HepG2 (cell line): ENCODE measurements around the gene GLTPD2. TPM values are rescaled to one million over a fixed set of nuclear protein-coding genes. Genes with fewer than 3 reads are reported as not detected.

Source experiments
- BORCS8-MEF2B ChIP-seq: sonication (generic); formaldehyde crosslinking; IDR thresholded peaks from 2 replicates; pipeline ENCODE4 v1.8.0; 2022; ENCODE audit warnings: mild to moderate bottlenecking, missing genetic modification reagents
- CHD2 ChIP-seq: IDR thresholded peaks from 2 replicates; pipeline ENCODE4 v1.6.1; 2011; ENCODE audit warnings: low read depth, low read length, improper control_type of control experiment
- HNRNPLL ChIP-seq: fragments of 200-400 bp; formaldehyde crosslinking; IDR thresholded peaks from 2 replicates; pipeline ENCODE4 v1.6.1; 2017; ENCODE audit warnings: mild to moderate bottlenecking, low read depth, low read length; ENCODE audit not compliant: poor library complexity, severe bottlenecking
- HOXD1 ChIP-seq: sonication (generic); formaldehyde crosslinking; IDR thresholded peaks from 2 replicates; pipeline ENCODE4 v1.5.0; 2020; ENCODE audit warnings: missing genetic modification reagents
- KLF12 ChIP-seq: sonication (generic); formaldehyde crosslinking; IDR thresholded peaks from 2 replicates; pipeline ENCODE4 v1.4.0; 2020; ENCODE audit warnings: missing genetic modification reagents, borderline replicate concordance
- KLF9 ChIP-seq: IDR thresholded peaks from 2 replicates; pipeline ENCODE4 v1.6.1; 2016; ENCODE audit warnings: low read depth
- NFIB ChIP-seq: sonication (generic); formaldehyde crosslinking; IDR thresholded peaks from 2 replicates; pipeline ENCODE4 v1.9.0; 2021; ENCODE audit warnings: missing genetic modification reagents, mild to moderate bottlenecking, borderline replicate concordance
- SRF ChIP-seq: IDR thresholded peaks from 2 replicates; pipeline ENCODE4 v1.6.1; 2011; ENCODE audit warnings: mild to moderate bottlenecking, low read depth, low read length, moderate library complexity
- WIZ ChIP-seq: sonication (generic); formaldehyde crosslinking; IDR thresholded peaks from 2 replicates; pipeline ENCODE4 v1.5.1; 2020; ENCODE audit warnings: mild to moderate bottlenecking, missing genetic modification reagents
- ZBTB7B ChIP-seq: sonication (generic); formaldehyde crosslinking; IDR thresholded peaks from 2 replicates; pipeline ENCODE4 v1.4.0; 2020; ENCODE audit warnings: missing genetic modification reagents
- ZNF24 ChIP-seq: fragments of 450-650 bp; IDR thresholded peaks from 2 replicates; pipeline ENCODE4 v1.6.1; 2017; ENCODE audit warnings: antibody characterized with exemption, mild to moderate bottlenecking
- ZNF468 ChIP-seq: sonication (generic); formaldehyde crosslinking; IDR thresholded peaks from 2 replicates; pipeline ENCODE4 v1.8.0; 2022; ENCODE audit warnings: mild to moderate bottlenecking, moderate library complexity, missing genetic modification reagents
- ZNF552 ChIP-seq: sonication (generic); formaldehyde crosslinking; IDR thresholded peaks from 2 replicates; pipeline ENCODE4 v1.9.0; 2022; ENCODE audit warnings: missing genetic modification reagents, mild to moderate bottlenecking, borderline replicate concordance
- ZNF619 ChIP-seq: sonication (generic); formaldehyde crosslinking; IDR thresholded peaks from 2 replicates; pipeline ENCODE4 v1.4.0; 2020; ENCODE audit warnings: mild to moderate bottlenecking, missing genetic modification reagents
- ZNF670 ChIP-seq: sonication (generic); formaldehyde crosslinking; IDR thresholded peaks from 2 replicates; pipeline ENCODE4 v1.8.0; 2022; ENCODE audit warnings: mild to moderate bottlenecking, missing genetic modification reagents, borderline replicate concordance
- ZNF782 ChIP-seq: sonication (generic); formaldehyde crosslinking; IDR thresholded peaks from 2 replicates; pipeline ENCODE4 v1.4.0; 2020; ENCODE audit warnings: missing genetic modification reagents, mild to moderate bottlenecking, borderline replicate concordance
- ZNF891 ChIP-seq: sonication (generic); formaldehyde crosslinking; IDR thresholded peaks from 2 replicates; pipeline ENCODE4 v1.5.0; 2020; ENCODE audit warnings: mild to moderate bottlenecking, missing genetic modification reagents
- ZSCAN25 ChIP-seq: sonication (generic); formaldehyde crosslinking; IDR thresholded peaks from 2 replicates; pipeline ENCODE4 v1.8.0; 2022; ENCODE audit warnings: mild to moderate bottlenecking, missing genetic modification reagents
- polyA plus RNA-seq, 8 experiments: library from polyadenylated mRNA; depleted of rRNA in 3 of 8; stranded (reverse) in 7 of 8; unstranded in 1 of 8; fragments of >200 nt; fragmentation: Illumina TruSeq in 4 of 8; extraction: Trizol in 4 of 8; gene quantifications; 2 replicates each; pipeline versions ENCODE4 v1.2.1 to v1.2.3, GENCODE V29; 2011 to 2016; ENCODE audit warnings: low read depth in 4 of 8, missing spikeins in 1 of 8, mixed read lengths in 1 of 8; ENCODE audit not compliant: insufficient read depth in 1 of 8
- total RNA-seq, 5 experiments: library from RNA; depleted of rRNA; stranded (reverse); fragments of >200 nt; fragmentation: Illumina TruSeq; extraction: Trizol; gene quantifications; 2 replicates each; pipeline ENCODE4 v1.2.3, GENCODE V29; 2016; ENCODE audit warnings: low read depth in 1 of 5
- TF ChIP-seq, protein P1 (sequence below): sonication (generic); formaldehyde crosslinking; IDR thresholded peaks from 2 replicates; pipeline ENCODE4 v1.5.1; 2020; ENCODE audit warnings: mild to moderate bottlenecking, missing genetic modification reagents
- TF ChIP-seq, protein P2 (sequence below): sonication (generic); formaldehyde crosslinking; conservative IDR thresholded peaks from 2 replicates; pipeline ENCODE4 v1.5.0; 2020; ENCODE audit warnings: missing genetic modification reagents
- TF ChIP-seq, protein P3 (sequence below): IDR thresholded peaks from 2 replicates; pipeline ENCODE4 v1.6.1; 2018; ENCODE audit warnings: missing genetic modification reagents, mild to moderate bottlenecking, missing compliant biosample characterization
- TF ChIP-seq, protein P4 (sequence below): sonication (generic); formaldehyde crosslinking; IDR thresholded peaks from 2 replicates; pipeline ENCODE4 v1.4.0; 2020; ENCODE audit warnings: mild to moderate bottlenecking, missing genetic modification reagents
- TF ChIP-seq, protein P5 (sequence below), 2 experiments: fragments of 450-650 bp in 1 of 2; sonication (generic) in 1 of 2; formaldehyde crosslinking; IDR thresholded peaks; 2 replicates each; pipeline versions ENCODE4 v1.5.0 to v1.8.0; 2020 to 2022; ENCODE audit warnings: mild to moderate bottlenecking in 1 of 2, missing genetic modification reagents in 1 of 2

GLTPD2 gene
- total and polyA plus RNA-seq, 2 of the 13 experiments (the other 11 are each of a cell fraction or from before 2014, with no cell fraction given) = 7.5 to 12.9 TPM

DNA sequence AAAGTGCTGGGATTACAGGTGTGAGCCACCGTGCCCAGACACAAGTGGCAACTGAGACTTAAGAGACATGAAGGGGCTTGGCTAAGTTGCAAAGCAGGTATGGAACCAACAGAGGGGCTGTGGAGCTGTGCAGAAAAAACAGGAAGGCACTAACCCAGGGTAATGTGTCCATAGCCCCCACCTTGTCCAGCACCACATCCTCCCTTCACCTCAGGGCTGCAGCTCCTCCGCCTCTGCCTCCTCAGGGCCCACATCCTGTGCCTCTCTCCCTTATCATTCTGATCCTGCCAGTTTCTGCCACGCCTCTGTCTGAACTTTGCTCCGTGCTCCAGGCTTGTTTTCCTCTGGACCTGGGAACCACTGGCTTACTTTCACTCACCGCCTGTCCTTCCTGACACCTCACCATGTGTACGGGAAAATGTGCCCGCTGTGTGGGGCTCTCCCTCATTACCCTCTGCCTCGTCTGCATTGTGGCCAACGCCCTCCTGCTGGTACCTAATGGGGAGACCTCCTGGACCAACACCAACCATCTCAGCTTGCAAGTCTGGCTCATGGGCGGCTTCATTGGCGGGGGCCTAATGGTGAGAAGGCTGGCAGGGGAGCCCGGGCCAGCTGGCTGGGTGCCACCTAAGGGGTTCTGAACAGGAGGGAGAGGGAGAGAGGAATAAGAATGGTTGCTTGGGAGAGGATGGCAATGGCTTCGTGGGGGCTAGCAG lies 17.1 kb upstream of the GLTPD2 start, which contains the start of gene TM4SF5 (continued):
- TF ChIP-seq, protein P1, sequence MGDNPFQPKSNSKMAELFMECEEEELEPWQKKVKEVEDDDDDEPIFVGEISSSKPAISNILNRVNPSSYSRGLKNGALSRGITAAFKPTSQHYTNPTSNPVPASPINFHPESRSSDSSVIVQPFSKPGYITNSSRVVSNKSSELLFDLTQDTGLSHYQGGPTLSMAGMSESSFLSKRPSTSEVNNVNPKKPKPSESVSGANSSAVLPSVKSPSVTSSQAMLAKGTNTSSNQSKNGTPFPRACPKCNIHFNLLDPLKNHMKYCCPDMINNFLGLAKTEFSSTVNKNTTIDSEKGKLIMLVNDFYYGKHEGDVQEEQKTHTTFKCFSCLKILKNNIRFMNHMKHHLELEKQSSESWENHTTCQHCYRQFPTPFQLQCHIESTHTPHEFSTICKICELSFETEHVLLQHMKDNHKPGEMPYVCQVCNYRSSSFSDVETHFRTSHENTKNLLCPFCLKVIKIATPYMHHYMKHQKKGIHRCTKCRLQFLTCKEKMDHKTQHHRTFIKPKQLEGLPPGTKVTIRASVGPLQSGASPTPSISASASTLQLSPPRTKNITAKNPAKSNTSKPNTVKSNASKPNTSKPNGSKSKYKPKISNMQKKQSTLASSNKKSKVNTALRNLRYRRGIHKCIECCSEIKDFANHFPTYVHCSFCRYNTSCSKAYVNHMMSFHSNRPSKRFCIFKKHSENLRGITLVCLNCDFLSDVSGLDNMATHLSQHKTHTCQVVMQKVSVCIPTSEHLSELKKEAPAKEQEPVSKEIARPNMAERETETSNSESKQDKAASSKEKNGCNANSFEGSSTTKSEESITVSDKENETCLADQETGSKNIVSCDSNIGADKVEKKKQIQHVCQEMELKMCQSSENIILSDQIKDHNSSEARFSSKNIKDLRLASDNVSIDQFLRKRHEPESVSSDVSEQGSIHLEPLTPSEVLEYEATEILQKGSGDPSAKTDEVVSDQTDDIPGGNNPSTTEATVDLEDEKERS (CRISPR knock-in tag) = no peak; the same call in 1 of the 2 replicates
- no peak; the same call in 1 of the 2 replicates for TF ChIP-seq WIZ (CRISPR knock-in tag)
- TF ChIP-seq BORCS8-MEF2B = peak; percentile 90
- no peak; the same call in 1 of the 2 replicates for TF ChIP-seq ZSCAN25
- TF ChIP-seq, protein P2, sequence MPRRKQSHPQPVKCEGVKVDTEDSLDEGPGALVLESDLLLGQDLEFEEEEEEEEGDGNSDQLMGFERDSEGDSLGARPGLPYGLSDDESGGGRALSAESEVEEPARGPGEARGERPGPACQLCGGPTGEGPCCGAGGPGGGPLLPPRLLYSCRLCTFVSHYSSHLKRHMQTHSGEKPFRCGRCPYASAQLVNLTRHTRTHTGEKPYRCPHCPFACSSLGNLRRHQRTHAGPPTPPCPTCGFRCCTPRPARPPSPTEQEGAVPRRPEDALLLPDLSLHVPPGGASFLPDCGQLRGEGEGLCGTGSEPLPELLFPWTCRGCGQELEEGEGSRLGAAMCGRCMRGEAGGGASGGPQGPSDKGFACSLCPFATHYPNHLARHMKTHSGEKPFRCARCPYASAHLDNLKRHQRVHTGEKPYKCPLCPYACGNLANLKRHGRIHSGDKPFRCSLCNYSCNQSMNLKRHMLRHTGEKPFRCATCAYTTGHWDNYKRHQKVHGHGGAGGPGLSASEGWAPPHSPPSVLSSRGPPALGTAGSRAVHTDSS (CRISPR knock-in tag) = no peak
- 0 out of 2 replicates have a peak, but pooled peaks have one; percentile 32 for TF ChIP-seq ZNF552 (CRISPR knock-in tag)
- TF ChIP-seq SRF = no peak
- TF ChIP-seq, protein P3, sequence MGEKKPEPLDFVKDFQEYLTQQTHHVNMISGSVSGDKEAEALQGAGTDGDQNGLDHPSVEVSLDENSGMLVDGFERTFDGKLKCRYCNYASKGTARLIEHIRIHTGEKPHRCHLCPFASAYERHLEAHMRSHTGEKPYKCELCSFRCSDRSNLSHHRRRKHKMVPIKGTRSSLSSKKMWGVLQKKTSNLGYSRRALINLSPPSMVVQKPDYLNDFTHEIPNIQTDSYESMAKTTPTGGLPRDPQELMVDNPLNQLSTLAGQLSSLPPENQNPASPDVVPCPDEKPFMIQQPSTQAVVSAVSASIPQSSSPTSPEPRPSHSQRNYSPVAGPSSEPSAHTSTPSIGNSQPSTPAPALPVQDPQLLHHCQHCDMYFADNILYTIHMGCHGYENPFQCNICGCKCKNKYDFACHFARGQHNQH = peak; percentile 84
- TF ChIP-seq, protein P4, sequence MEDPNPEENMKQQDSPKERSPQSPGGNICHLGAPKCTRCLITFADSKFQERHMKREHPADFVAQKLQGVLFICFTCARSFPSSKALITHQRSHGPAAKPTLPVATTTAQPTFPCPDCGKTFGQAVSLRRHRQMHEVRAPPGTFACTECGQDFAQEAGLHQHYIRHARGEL (CRISPR knock-in tag) = no peak
- no peak for TF ChIP-seq CHD2
- TF ChIP-seq ZNF670 (CRISPR knock-in tag) = no peak
- TF ChIP-seq ZNF468 (CRISPR knock-in tag) = no peak
- TF ChIP-seq, protein P5, sequence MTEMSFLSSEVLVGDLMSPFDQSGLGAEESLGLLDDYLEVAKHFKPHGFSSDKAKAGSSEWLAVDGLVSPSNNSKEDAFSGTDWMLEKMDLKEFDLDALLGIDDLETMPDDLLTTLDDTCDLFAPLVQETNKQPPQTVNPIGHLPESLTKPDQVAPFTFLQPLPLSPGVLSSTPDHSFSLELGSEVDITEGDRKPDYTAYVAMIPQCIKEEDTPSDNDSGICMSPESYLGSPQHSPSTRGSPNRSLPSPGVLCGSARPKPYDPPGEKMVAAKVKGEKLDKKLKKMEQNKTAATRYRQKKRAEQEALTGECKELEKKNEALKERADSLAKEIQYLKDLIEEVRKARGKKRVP (CRISPR knock-in tag; IDR thresholded peaks at IDR 0.05) = no peak
- TF ChIP-seq HNRNPLL = no peak
- peak; percentile 85; the same call in 1 of the 2 replicates for TF ChIP-seq KLF12 (CRISPR knock-in tag)
- peak; percentile 74; the same call in 1 of the 2 replicates for TF ChIP-seq ZNF619
- peak; percentile 93; the same call in 1 of the 2 replicates for TF ChIP-seq KLF9 (CRISPR knock-in tag)
- TF ChIP-seq ZBTB7B (CRISPR knock-in tag) = 0 out of 2 replicates have a peak, but pooled peaks have one; percentile 38
- TF ChIP-seq ZNF782 (CRISPR knock-in tag) = no peak
- TF ChIP-seq ZNF24 = no peak
- peak; percentile 54; the same call in 1 of the 2 replicates for TF ChIP-seq ZNF891 (CRISPR knock-in tag)
- TF ChIP-seq NFIB (CRISPR knock-in tag) = no peak
- peak; percentile 90 for TF ChIP-seq HOXD1
